NCI-H1694 treated with DMSO at 0.1 percent for 48 hours (cell line): ENCODE results near the gene ACTL8.
A peak's percentile ranks its signal among the peaks of the same experiment; 100 is the strongest.

Experiments used
- DNase-seq: peaks from one replicate; lab custom pipeline; 2025; lab: John Stamatoyannopoulos, UW

ACTL8 gene

DNA sequence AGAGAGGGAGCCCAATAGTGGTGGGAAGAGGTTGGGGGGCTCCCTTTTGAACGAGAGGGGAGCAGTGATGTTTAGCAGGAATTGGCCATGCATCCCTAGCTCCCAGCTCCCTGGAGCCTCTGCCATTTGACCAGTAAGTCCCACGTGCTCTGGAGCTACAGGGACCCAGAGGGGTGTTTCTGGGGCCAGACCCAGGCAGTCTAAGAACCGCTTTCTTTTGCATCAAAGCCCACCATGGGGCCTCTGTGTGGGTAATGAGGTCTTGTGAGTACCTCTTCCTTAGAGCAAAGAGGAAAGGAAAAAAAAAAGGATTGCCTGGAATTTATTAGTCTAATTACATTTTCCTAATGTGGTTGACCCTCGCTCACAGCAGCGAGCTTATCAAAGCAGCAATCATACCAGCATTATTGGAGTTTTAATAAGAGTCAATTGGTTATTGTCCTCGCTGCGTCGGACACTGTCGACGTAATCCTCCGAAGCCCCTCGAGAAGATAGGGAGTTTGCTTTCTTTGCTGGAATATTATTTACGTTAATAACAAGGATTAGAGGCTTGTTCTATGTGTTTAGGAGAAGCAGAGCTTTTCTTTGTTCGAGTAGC is 17.6 kb downstream of the ACTL8 start:
- DNase-seq: no peak

- no peak for DNase-seq
These were observed 18.6 kb downstream of the ACTL8 start for GRCh38 chr1:17773591-17774326.

- DNase-seq: no peak
These were observed 19.3 kb downstream of the ACTL8 start for GRCh38 chr1:17774452-17774851.

GRCh38 chr1:17775796-17776195 is 20.7 kb downstream of the ACTL8 start:
- no peak for DNase-seq

DNA sequence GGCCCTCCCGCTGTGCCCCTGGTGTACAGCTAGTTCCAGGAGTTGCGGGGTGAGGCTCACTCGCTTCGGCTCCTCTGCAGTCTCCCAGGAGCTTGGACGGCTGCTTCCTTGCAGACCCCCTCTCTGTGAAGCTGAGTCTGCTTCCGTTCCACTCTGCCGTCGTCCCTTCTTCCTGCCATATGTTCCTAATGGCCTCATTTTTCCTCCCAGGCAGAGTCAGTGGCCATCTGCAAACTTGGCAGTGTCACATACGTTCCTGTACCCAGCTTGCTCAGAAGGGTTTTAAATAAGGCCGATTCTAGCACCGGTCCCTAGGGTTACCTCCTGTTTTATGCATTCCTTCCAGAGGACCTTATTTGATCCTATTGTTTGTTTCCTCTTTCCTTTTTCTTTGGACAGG is 21.3 kb downstream of the ACTL8 start:
- DNase-seq: peak; percentile 54

DNA sequence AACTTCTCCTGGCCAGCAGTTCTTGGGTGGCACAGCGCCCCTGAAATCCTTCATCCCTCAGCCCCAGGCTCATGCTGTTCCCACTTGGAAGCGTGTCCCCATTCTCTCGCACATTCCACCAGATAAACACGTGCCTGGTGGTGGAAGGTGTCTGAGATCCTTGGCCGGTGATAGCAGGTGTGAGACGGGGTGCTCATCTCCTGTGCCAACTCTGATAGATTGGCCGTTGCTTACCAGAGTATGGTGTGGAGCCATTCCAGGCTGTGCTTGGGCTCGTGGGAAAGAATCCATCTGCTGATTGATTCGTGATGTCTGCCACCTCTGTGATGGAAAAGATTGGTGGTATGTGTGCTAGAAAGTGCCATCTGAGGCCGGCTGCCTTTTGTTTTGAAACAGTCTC is 22.2 kb downstream of the ACTL8 start:
- DNase-seq: no peak

DNA sequence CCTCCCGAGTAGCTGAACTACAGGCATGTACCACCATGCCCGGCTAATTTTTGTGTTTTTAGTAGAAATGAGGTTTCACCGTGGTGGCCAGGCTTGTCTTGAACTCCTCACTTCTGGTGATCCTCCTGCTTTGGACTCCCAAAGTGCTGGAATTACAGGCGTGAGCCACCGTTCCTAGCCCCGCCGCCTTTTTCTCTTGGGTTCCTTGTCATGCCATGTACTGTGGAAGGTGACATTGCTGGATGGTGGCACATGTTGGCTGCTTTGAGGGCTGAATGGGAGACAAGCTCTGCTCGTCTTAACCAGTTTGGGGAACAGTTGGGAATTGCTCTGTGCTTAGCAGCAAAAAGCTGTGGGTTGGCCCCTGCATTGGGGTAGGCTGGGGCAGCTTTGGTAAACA is 22.7 kb downstream of the ACTL8 start:
- no peak for DNase-seq

- DNase-seq: no peak
These were observed 25.8 kb downstream of the ACTL8 start for GRCh38 chr1:17780916-17781315.

DNA sequence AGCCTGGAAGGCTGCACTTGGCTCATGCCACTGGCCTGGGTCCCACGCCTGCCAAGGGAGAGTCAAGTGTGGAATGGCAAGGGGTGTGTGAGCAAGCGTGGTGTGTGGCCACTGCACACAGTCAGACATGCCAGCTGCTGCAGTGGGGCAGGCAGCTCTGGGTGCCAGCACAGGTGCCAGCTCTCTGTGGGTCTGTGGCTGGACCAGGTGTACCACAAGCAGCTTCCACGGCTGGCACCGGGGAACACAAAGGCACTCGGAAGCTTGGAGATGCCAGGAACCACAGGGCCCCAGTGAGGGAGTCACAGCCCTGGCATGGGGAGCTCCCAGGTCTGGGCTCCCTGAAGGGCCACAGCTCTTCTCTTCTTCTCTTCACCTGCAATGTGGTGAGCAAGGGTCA is 34.8 kb downstream of the ACTL8 start:
- DNase-seq: no peak

DNA sequence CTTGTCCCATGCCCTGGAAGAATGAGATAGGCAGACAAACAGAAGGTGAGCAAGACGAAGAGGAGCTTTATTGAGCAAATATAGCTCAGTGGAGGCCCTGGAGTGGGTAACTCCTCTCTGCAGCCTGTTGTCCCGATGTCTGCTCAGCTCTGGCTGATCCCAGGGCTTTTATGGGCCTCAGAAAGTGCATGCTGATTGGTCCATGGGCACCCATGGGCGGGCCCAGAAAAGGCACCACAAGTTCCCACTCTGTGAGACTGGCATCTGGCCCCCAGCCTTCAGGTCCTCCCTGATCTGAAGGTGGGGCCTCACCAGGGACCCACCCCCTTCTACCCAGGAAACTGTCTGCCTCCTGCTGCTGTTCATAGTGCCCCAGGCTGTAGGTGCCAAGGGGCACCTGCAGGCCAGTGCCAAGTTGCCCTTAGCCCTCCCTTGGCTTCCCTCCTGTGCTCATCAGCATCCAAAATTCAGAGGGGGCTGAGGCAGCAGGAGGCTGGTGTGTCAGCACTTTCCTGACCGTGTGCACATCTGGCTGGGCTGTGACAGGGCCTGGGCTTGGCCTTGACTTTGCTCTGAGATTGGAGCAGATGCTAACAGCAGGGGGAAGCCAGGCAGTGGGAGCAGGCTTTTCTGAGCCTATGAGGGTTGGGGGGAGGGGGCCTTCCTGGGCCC is 35.4 kb downstream of the ACTL8 start:
- DNase-seq: no peak

DNA sequence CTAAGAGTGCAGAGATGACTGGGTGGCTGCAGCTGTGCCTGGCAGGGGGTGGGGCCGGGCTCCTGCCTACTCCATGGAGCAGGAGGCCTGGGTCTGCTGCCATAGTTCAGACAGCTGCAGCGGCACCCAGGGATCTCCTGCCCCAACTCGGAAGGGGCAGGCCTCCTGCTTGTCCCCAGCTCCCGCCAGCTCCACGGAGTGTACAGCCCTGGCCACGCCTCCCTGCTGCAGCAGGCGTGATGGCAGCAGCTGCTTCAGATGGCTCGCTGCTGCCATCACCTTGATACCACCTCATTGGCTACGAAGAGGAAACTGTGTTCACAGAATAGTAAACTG is 35.9 kb downstream of the ACTL8 start:
- no peak for DNase-seq

- DNase-seq: no peak
These were observed 36.3 kb downstream of the ACTL8 start for GRCh38 chr1:17791480-17791879.

DNA sequence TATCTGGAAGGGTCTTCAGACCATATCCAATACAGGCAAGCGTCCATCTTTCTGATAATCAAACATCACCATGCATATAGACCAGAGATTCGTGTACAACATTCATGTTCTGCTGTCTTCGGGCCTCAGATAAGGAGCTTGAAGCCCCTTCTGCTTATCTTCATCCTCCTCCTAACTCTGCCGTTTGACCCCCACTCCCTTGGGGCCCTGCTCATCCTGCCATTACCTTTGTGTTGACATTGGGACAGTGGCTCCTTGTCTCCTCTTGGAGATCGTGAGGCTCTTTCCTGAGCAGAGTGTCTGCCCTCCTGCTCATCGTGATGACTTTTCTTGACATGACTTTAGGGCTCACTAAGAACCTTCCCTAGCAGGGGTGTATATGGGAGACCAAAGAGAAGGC is 37.3 kb downstream of the ACTL8 start:
- DNase-seq: no peak

- DNase-seq: no peak
These were observed 40.1 kb downstream of the ACTL8 start for GRCh38 chr1:17795081-17795809.

DNA sequence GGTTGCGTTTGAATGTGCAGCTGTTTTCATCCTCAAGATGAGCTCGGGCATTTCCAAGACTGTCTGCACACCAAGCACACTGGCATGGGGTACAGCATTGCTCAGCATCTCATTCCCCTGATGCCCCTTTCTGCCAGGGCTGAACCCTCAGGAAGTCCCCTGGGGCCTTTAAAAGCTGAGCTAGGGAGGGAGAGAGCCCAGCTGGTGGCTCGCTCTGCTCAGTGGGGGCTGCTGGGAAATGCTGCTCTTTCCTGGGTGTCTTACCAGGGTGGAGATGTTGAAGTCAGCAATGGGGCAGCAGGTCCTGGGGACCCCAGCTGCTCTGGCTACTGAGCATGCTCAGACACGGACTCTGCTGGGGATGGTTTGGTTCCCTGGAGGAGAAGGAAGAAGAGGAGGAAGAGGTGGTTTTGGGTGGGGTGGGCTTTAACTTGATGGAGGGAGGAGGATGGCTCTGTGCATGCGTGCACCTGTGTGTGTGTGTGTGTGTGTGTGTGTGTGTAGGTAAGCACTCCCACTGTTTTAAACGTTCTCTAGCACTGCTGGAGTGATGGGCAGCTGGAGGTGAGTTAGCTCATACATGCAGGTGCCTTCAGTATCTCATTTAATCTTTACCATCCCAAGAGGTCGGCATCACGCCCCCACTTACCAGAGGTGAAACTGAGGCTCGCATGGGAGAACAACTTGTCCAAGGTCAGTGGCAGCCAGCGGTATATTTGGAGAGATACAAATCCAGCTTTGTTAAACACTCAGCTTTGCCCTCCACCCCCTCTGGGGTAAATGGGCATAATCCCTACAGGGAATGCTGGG is 40.9 kb downstream of the ACTL8 start:
- peak; percentile 13 for DNase-seq

DNA sequence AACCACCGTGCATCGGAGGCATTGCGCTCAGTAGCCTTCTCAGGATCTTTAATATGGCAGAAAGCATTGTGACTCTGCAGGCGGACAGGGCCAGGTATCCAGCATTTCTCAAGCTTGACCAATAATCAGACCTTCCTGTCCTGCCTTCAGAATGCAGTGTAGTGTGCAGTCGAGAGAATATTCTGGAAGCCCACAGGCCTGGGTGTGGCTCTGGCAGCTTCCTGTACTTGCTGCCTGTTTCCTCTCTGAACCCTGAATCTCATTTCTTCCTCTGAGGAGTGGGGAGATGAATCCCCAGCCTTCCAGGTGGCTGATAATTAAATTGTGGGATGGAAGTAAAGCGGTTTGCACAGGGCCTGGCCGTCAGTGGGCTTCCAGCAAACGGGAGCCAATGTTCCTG is 42.3 kb downstream of the ACTL8 start:
- DNase-seq: no peak

- DNase-seq: no peak
These were observed 42.9 kb downstream of the ACTL8 start for GRCh38 chr1:17798011-17798410.

DNA sequence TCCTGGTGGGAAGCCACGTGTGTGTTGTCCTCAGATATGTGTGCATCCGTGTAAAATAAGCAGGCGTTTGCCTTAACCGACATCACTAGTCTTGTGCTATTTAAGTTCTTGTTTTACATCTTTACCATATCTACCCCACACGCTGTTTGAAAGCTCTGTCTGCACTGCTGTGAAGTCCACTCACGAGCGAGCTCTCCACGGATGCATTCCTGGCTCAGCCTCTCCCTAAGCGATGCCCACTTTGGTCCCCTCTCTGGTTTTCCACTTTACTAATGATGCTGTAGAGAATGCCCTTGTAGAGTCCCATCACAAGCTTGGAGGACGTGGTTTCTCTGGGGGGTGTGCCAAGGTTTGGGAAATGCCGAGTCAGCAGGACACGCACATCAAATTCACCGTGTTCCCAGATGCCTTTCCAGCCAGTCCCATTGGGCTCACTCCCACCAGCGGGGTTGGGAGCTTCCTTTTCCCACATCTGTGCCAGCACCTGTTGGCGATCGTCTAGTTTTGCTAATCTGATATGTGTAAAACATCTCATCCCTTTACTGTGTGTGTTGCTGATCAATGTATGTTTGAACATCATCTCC is 43.8 kb downstream of the ACTL8 start:
- DNase-seq: no peak

DNA sequence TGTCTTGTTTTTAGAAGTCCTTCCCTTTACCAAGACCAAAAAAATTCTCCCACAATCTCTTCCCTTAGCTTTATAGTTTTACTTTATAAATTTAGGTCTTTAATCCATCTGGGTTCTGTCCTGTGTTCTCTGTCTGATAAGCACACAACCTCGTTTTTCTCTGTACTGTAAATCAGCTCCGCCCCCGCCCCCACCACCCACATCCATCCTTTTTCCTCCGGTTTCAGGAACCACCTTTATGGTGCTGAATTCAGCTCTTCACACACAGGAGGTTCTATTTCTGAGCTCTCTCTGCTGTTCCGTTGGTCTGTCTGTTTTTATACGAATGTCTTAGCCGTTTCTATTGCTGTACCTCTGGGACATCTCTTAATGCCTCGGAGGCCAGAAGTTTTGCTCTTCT is 44.5 kb downstream of the ACTL8 start:
- DNase-seq: no peak

GRCh38 chr1:17802164-17802563 is 47.0 kb downstream of the ACTL8 start:
- DNase-seq: no peak

- no peak for DNase-seq
These were observed 47.8 kb downstream of the ACTL8 start for GRCh38 chr1:17802945-17803344.
